K562 (cell line): ENCODE results near the gene ANKRD10. TPM values are rescaled to one million over a fixed set of nuclear protein-coding genes. Genes with fewer than 3 reads are reported as not detected.

Source experiments
- ATAC-seq: fragments of 200-7000 bp; cut with Tn5 transposase; 3 replicates; pipeline ENCODE4 v1.9.1; 2020; ENCODE audit warnings: moderate library complexity
- BruUV-seq: library from RNA; stranded (reverse); fragments of 400-500 nt; replicated peaks from 2 replicates; lab custom pipeline; 2021; lab: Mats Ljungman, UMichigan
- CTCF ChIA-PET: fragments of 300-600 bp; formaldehyde crosslinking; extraction: SDS; loops from one replicate; lab custom pipeline; 2021; ENCODE audit warnings: low intra/inter-chr PET ratio; lab: Yijun Ruan, JAX
- POLR2A ChIA-PET: fragments of 300-600, 350-650 bp; sonication (Branson Sonifier 250); formaldehyde crosslinking; extraction: SDS; loops from one replicate; lab custom pipeline; 2021; ENCODE audit warnings: antibody characterized with exemption, inconsistent platforms; lab: Yijun Ruan, JAX
- DNase-seq, 4 experiments: peaks; one replicate each; pipeline versions ENCODE4 v3.0.0 to v3.0.0-alpha.2; 2011 to 2018; ENCODE audit warnings: low spot score in 3 of 4, mixed read lengths in 3 of 4; ENCODE audit errors: extremely low read depth in 1 of 4
- FAIRE-seq: peaks from 2 replicates; lab custom pipeline; 2011; peaks lifted over from hg19 to GRCh38; lab: Jason Lieb, UNC
- H2AFZ ChIP-seq: 2 replicates; pipeline ENCODE4 v1.6.0; 2011; ENCODE audit warnings: low read depth, low read length, control low read depth, inconsistent platforms
- H3K27ac ChIP-seq: fragments of 200-600 bp; 3 replicates; pipeline ENCODE4 v1.8.0; 2011; ENCODE audit warnings: low read depth, mild to moderate bottlenecking, control low read depth, inconsistent platforms, low read length, moderate library complexity, mixed read lengths; ENCODE audit errors: extremely low read depth
- H3K27me3 ChIP-seq, 2 experiments: fragments of 300-600 bp in 1 of 2; 2 replicates in 1 of 2; 3 replicates in 1 of 2; pipeline versions ENCODE4 v1.6.0 to v1.8.0; 2011; ENCODE audit warnings: inconsistent platforms in 2 of 2, low read length in 2 of 2, mild to moderate bottlenecking in 1 of 2, mixed read lengths in 1 of 2, moderate library complexity in 1 of 2; ENCODE audit not compliant: control insufficient read depth in 2 of 2, insufficient read depth in 2 of 2
- H3K36me3 ChIP-seq: fragments of 300-600 bp; 3 replicates; pipeline ENCODE4 v1.8.0; 2011; ENCODE audit warnings: mild to moderate bottlenecking, low read length, inconsistent platforms; ENCODE audit not compliant: control insufficient read depth, insufficient read depth
- H3K4me1 ChIP-seq, 2 experiments: fragments of 200-600 bp in 1 of 2; replicated peaks in 1 of 2; 2 replicates in 1 of 2; 3 replicates in 1 of 2; pipeline versions ENCODE4 v1.5.1 to v1.8.0; 2011; ENCODE audit warnings: inconsistent platforms in 2 of 2, low read length in 2 of 2, mild to moderate bottlenecking in 1 of 2, mixed read lengths in 1 of 2, moderate library complexity in 1 of 2; ENCODE audit not compliant: control insufficient read depth in 2 of 2, insufficient read depth in 2 of 2
- H3K4me2 ChIP-seq: 2 replicates; pipeline ENCODE4 v1.6.1; 2011; ENCODE audit warnings: low read length, control low read depth, inconsistent platforms, mixed read lengths; ENCODE audit not compliant: insufficient read depth
- H3K4me3 ChIP-seq: fragments of 200-600 bp; sonication (generic), shearing (Covaris generic); 2 replicates; pipeline ENCODE4 v1.5.1; 2016; ENCODE audit warnings: control low read depth, inconsistent platforms
- H3K79me2 ChIP-seq: fragments of 200-600 bp; 3 replicates; pipeline ENCODE4 v1.8.0; 2011; ENCODE audit warnings: low read length, inconsistent platforms; ENCODE audit not compliant: control insufficient read depth, insufficient read depth
- H3K9ac ChIP-seq, 2 experiments: 2 replicates each; pipeline versions ENCODE4 v1.6.0 to v1.6.1; 2011; ENCODE audit warnings: low read depth in 2 of 2, low read length in 2 of 2, control low read depth in 1 of 2, inconsistent platforms in 1 of 2, mild to moderate bottlenecking in 1 of 2, mixed read lengths in 1 of 2; ENCODE audit not compliant: insufficient read depth in 1 of 2
- H3K9me1 ChIP-seq: one replicate; pipeline ENCODE4 v1.6.0; 2011; ENCODE audit warnings: inconsistent platforms, mild to moderate bottlenecking, low read length, moderate library complexity; ENCODE audit not compliant: control insufficient read depth, insufficient read depth
- H3K9me3 ChIP-seq: replicated peaks from 2 replicates; pipeline ENCODE4 v1.5.1; 2011; ENCODE audit warnings: low read depth, low read length, inconsistent platforms; ENCODE audit not compliant: control insufficient read depth, insufficient read depth
- H4K20me1 ChIP-seq: replicated peaks from 2 replicates; pipeline ENCODE4 v1.6.1; 2011; ENCODE audit warnings: low read length, inconsistent platforms, mixed read lengths; ENCODE audit not compliant: control insufficient read depth, insufficient read depth
- CBX3 ChIP-seq, 2 experiments: IDR thresholded peaks; 1 replicate in 1 of 2; 2 replicates in 1 of 2; pipeline ENCODE4 v1.6.1; 2012; ENCODE audit warnings: inconsistent platforms in 2 of 2, low read length in 2 of 2, borderline replicate concordance in 1 of 2, control low read depth in 1 of 2
- CBX5 ChIP-seq: IDR thresholded peaks from 2 replicates; pipeline ENCODE4 v1.6.1; 2014; ENCODE audit warnings: low read depth, borderline replicate concordance
- DACH1 ChIP-seq: fragments of 450-650 bp; IDR thresholded peaks from 2 replicates; pipeline ENCODE4 v1.6.1; 2018; ENCODE audit not compliant: partially characterized antibody
- JUNB ChIP-seq: fragments of 450-650 bp; formaldehyde crosslinking; conservative IDR thresholded peaks from 2 replicates; pipeline ENCODE4 v1.4.0; 2020; ENCODE audit warnings: mild to moderate bottlenecking
- SP1 ChIP-seq: sonication (generic); formaldehyde crosslinking; IDR thresholded peaks from 2 replicates; pipeline ENCODE4 v1.8.1; 2022; ENCODE audit warnings: mild to moderate bottlenecking, missing genetic modification reagents
- TBP ChIP-seq: optimal IDR thresholded peaks from 2 replicates; pipeline ENCODE3; 2011; ENCODE audit warnings: low read depth, low read length, improper control_type of control experiment
- WGBS: fragments of 100-300 bp; shearing (Covaris generic); methylation state at CpG from one replicate; pipeline ENCODE4 v1.1.6; 2016; ENCODE audit warnings: low coverage, mixed read lengths; ENCODE audit not compliant: insufficient coverage; ENCODE audit errors: missing lambda C conversion rate; 5-methylcytosine and 5-hydroxymethylcytosine counted together
- in situ Hi-C: fragments of 300-500 bp; cut with MboI; formaldehyde crosslinking; loops from 4 replicates; pipeline ENCODE4 v1.15.0; 2018; ENCODE audit warnings: inconsistent platforms, mixed read lengths
- intact Hi-C: fragments of 100-400 bp; cut with micrococcal nuclease; formaldehyde crosslinking; loops from 2 replicates; pipeline ENCODE4 v1.14.2; 2022
- polyA plus RNA-seq, 8 experiments: library from polyadenylated mRNA; depleted of rRNA in 4 of 8; stranded (reverse) in 5 of 8; unstranded in 3 of 8; fragments of >200 nt; fragmentation: Nextera tagmentation in 2 of 8; fragmentation: Illumina TruSeq in 1 of 8; extraction: Ambion mirVana in 2 of 8; extraction: Trizol in 1 of 8; gene quantifications; 2 replicates each; pipeline versions ENCODE4 v1.2.1 to v1.2.3, GENCODE V29; 2011 to 2014; ENCODE audit warnings: inconsistent platforms in 1 of 8, missing spikeins in 1 of 8
- total RNA-seq, 7 experiments: library from RNA; depleted of rRNA in 6 of 7; stranded (reverse); fragments of >200 nt in 6 of 7; fragmentation: Illumina TruSeq in 2 of 7; extraction: Trizol in 2 of 7; gene quantifications; 2 replicates each; pipeline versions ENCODE4 v1.2.1 to v1.2.3, GENCODE V29; 2011 to 2021; ENCODE audit warnings: low replicate concordance in 1 of 7
- TF ChIP-seq, protein P1 (sequence below): fragments of 450-650 bp; formaldehyde crosslinking; IDR thresholded peaks from 2 replicates; pipeline ENCODE4 v1.4.0; 2020; ENCODE audit warnings: mild to moderate bottlenecking, moderate library complexity
- TF ChIP-seq, protein P2 (sequence below): fragments of 250-450 bp; sonication (Bioruptor Pico); IDR thresholded peaks from 2 replicates; pipeline ENCODE4 v1.9.0; 2021; ENCODE audit warnings: mild to moderate bottlenecking
- TF ChIP-seq, protein P3 (sequence below): fragments of 200-800 bp; sonication (Bioruptor generic); IDR thresholded peaks from 2 replicates; pipeline ENCODE4 v1.6.1; 2016; ENCODE audit warnings: missing genetic modification characterization, missing compliant biosample characterization

Gene ANKRD10
- total and polyA plus RNA-seq, 9 of the 15 experiments (the other 6 are each of a cell fraction or from before 2014, with no cell fraction given) = 21.7 to 183 (median 45.0) TPM

DNA sequence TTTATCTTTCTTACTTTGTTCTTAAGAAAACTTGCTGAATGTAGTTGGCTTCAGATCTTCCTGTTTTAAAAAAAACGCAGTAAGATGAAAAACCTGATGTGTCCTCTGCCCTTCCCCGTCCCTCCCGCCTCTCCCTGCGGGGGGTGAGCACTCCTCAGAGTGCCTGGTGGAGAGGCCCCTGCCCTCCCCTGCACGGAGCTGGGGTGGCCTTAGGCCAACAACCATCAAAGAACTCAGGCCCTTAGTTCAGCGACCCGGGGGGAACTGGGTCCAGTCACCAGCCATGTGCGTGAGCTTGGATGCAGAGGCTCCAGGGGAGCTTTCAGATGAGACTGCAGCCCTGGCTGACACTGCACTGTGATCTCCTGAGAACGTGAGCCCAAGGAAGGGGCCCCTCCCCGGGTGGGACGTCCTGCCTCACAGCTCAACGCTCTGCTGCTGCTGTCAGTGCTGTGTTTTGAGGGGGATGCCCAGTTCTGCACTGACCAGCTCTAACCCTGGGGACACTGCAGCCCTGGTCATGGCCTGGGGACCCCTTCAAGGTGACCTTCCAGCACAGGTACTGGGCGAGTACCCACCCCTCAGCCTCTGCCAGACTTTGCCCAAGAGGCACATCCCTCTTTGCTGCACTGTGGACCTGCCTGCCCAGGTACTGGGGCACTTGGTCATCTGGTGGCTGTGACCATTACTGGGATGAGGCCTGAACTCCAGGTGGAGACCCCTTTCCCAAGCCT lies 42.7 kb downstream of the ANKRD10 start (continued):
- 0 out of 2 replicates have a peak, but pooled peaks have one; percentile 27 for TF ChIP-seq SP1 (CRISPR knock-in tag)
- TF ChIP-seq, protein P1, sequence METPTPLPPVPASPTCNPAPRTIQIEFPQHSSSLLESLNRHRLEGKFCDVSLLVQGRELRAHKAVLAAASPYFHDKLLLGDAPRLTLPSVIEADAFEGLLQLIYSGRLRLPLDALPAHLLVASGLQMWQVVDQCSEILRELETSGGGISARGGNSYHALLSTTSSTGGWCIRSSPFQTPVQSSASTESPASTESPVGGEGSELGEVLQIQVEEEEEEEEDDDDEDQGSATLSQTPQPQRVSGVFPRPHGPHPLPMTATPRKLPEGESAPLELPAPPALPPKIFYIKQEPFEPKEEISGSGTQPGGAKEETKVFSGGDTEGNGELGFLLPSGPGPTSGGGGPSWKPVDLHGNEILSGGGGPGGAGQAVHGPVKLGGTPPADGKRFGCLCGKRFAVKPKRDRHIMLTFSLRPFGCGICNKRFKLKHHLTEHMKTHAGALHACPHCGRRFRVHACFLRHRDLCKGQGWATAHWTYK (CRISPR knock-in tag) = no peak
- TF ChIP-seq CBX5 = no peak
- peak in 1 of 2 experiments; percentile 66; a peak in 1 of 3 replicates for TF ChIP-seq CBX3 (IDR thresholded peaks at IDR 0.05; ENCODE audit: borderline replicate concordance in 1 of 2, low read length in 2 of 2)

DNA sequence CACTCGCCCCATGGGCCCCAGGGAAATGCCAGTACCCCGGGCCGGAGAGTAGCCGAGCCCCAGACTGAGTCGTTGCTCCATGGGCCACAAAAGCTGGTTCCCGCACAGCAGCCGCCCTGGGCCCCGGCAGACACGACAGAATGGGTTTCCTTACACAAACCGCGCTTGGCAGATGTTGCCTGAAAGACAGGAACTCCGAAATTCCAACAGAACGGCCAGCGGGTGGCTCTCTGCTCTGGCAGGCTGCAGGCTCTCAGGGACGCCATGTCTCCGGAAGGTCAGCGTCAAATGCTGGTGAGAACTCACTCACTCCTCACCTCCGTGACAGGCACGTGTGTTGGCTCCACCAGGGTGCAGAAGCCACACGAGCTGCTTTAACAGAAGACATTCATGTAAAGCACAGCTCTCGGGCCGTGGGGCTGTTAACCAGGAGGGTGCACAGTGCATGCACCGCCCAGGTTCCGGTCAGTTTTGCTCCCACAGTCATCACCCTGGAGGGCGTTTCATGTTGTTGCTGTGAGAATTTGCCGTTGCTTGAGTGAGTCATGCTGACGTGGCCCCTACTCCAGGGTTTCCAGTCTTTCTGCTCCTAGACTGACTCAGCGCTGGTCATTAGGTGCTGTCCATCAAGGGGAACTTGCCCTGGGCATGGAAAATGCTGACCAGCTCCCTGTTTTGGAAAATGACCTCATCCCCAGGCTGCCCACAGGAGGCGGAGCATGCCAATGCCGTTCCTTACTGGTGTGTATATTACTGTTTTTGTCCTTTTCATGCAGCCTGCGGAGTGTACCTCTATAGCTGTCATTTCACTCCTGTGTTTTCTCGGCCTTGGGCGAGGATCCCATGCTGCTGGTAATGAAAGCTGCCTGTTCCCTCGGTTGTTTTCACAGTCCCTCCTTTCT lies 44.8 kb downstream of the ANKRD10 start:
- Histone ChIP-seq H3K36me3 (no peaks in the 10 kb centered on the region), H3K4me1 (peaks cover 26 to 36% of the 10 kb centered on the region in 2 experiments; a peak in 4 of 5 replicates), H4K20me1 (no peaks in the 10 kb centered on the region), H3K27me3 (no peaks in the 10 kb centered on the region), H3K9me1 (no peaks in the 10 kb centered on the region), H3K79me2 (peaks cover 10% of the 10 kb centered on the region; the same call in 2 of the 3 replicates), H3K9ac (peak overlapping the region; percentile 91 to 94), H3K9me3 (peaks cover 6% of the 10 kb centered on the region), H3K27ac (peak overlapping the region; percentile 95), H3K4me3 (peak overlapping the region; percentile 49), H3K4me2 (peak overlapping the region; percentile 84), H2AFZ (peak overlapping the region; percentile 83)
- DNase-seq (peak; percentile 78 to 93 (median 82)), FAIRE-seq (peak; percentile 100), ATAC-seq (peak; percentile 89)
- TSS peak; percentile 83 for BruUV-seq
- POLR2A ChIA-PET = interaction anchor here (1.2 to 1.3 kb wide), 2 partner anchors 12 to 15 kb away, joined by 3 to 4 read pairs; no protein-coding TSS in a partner anchor
- 1% methylated on average over 16 of the region's 34 CpGs for WGBS
- intact Hi-C loops (no loop called here), in situ Hi-C loops (no loop called here)
- CTCF ChIA-PET = no interaction called here
- TF ChIP-seq DACH1 (no peak), JUNB (peak; percentile 92), TBP (peak; percentile 61)
- TF ChIP-seq, protein P2, sequence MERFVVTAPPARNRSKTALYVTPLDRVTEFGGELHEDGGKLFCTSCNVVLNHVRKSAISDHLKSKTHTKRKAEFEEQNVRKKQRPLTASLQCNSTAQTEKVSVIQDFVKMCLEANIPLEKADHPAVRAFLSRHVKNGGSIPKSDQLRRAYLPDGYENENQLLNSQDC (CRISPR knock-in tag) = no peak
- TF ChIP-seq, protein P3, sequence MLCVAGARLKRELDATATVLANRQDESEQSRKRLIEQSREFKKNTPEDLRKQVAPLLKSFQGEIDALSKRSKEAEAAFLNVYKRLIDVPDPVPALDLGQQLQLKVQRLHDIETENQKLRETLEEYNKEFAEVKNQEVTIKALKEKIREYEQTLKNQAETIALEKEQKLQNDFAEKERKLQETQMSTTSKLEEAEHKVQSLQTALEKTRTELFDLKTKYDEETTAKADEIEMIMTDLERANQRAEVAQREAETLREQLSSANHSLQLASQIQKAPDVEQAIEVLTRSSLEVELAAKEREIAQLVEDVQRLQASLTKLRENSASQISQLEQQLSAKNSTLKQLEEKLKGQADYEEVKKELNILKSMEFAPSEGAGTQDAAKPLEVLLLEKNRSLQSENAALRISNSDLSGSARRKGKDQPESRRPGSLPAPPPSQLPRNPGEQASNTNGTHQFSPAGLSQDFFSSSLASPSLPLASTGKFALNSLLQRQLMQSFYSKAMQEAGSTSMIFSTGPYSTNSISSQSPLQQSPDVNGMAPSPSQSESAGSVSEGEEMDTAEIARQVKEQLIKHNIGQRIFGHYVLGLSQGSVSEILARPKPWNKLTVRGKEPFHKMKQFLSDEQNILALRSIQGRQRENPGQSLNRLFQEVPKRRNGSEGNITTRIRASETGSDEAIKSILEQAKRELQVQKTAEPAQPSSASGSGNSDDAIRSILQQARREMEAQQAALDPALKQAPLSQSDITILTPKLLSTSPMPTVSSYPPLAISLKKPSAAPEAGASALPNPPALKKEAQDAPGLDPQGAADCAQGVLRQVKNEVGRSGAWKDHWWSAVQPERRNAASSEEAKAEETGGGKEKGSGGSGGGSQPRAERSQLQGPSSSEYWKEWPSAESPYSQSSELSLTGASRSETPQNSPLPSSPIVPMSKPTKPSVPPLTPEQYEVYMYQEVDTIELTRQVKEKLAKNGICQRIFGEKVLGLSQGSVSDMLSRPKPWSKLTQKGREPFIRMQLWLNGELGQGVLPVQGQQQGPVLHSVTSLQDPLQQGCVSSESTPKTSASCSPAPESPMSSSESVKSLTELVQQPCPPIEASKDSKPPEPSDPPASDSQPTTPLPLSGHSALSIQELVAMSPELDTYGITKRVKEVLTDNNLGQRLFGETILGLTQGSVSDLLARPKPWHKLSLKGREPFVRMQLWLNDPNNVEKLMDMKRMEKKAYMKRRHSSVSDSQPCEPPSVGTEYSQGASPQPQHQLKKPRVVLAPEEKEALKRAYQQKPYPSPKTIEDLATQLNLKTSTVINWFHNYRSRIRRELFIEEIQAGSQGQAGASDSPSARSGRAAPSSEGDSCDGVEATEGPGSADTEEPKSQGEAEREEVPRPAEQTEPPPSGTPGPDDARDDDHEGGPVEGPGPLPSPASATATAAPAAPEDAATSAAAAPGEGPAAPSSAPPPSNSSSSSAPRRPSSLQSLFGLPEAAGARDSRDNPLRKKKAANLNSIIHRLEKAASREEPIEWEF (CRISPR knock-in tag) = no peak
